Heart left ventricle (tissue), 13 donors: ENCODE results near the gene ZNF354C.

Experiments
- CTCF ChIP-seq, 12 donors: fragments of 200-600 bp; sonication (generic) in 4 of 12; IDR thresholded peaks; one replicate each; pipeline versions ENCODE4 v1.5.0 to v1.8.0; 2018 to 2022; ENCODE audit warnings: antibody characterized with exemption in 12 of 12, mild to moderate bottlenecking in 5 of 12
- POLR2A ChIP-seq, 2 donors: fragments of 450-650 bp; IDR thresholded peaks; one replicate each; pipeline ENCODE4 v1.6.1; 2017; ENCODE audit warnings: antibody characterized with exemption in 2 of 2, mild to moderate bottlenecking in 2 of 2, moderate library complexity in 2 of 2
- donor health status: ischemic (EF 13 %, LVEDD 7.1; RV severe dilation, severe dysfunction).
- donor health status: DM: no; HTN: yes; CAD: no.
- donor health status: DM: no; HTN: no; CAD: no.
- donor health status: ischemic (EF 25% LVEDD 6.9; RV normal size, moderate dysfunction).
- donor health status: ischemic (EF 25% LVEDD 5.7; RV mildly dilated, moderate dysfunction).
- donor health status: ischemic (EF 35%, LVEDD 5.7; RV mildly dilated, moderate dysfunction).
- donor health status: nonischemic (EF 11% LVEDD 7.7; RV severe dilation, severe dysfunction).
- donor health status: DM: yes; HTN: yes; CAD: no.
- donor health status: PGD.
- donor health status: ischemic (EF 29% LVEDD 5.4; RV normal size, mild dysfunction).
- donor health status: nonischemic (EF 23%, LVEDD 6.1; RV moderate dilation, normal function).

GRCh38 chr5:179118338-179118737 is 58.2 kb downstream of the ZNF354C start:
- TF ChIP-seq CTCF (IDR thresholded peaks at IDR 0.05), result no peak
- TF ChIP-seq POLR2A (IDR thresholded peaks at IDR 0.05), result no peak
